Measurements from ENCODE around the gene BCL2L15. TPM values are rescaled to one million over a fixed set of nuclear protein-coding genes. Genes with fewer than 3 reads are reported as not detected.
"Not testable (repeated sequence)": the region's sequence is repeated elsewhere in the genome, so short reads cannot be mapped to it uniquely, and the experiment has no call there.

The BCL2L15 gene
- total RNA-seq, 1 experiment from 2014 or later: 0.10 TPM

DNA sequence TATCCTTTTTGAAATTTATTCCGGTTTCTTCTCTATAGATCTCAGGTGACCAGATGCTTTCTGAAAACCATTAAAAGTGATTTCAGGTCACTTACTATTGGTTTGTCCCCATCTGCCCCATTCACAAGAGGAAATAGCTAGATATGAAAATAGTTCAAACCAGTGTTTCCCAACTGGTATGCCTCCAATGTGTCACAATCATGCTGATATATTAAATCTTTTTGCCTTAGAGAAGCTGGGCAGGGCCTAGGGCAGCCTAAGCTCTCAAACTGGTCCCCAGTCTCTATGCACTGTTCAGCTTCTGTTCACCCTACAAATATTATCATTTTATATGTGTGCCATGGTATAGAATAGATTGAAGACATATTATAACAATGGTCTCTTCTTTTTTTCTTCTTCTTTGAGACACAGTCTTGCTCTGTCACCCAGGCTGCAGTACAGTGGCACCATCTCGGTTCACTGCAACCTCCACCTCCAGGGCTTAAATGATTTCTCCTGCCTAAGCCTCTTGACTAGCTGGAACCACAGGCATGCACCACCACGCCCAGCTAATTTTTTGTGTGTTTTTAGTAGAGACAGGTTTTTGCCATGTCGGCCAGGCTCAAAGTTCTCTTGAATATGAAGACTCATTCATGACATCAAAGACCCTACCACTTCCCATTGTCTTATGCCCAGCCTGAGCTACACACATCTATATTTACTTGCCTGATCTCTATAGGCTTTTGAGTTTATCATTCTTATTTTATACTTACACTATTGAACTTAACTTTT, 31.6 kb downstream of the BCL2L15 start:
- intact Hi-C loops (cut with micrococcal nuclease; ENCODE audit: unreplicated experiment): no loop called here
- TF ChIP-seq, protein P1, sequence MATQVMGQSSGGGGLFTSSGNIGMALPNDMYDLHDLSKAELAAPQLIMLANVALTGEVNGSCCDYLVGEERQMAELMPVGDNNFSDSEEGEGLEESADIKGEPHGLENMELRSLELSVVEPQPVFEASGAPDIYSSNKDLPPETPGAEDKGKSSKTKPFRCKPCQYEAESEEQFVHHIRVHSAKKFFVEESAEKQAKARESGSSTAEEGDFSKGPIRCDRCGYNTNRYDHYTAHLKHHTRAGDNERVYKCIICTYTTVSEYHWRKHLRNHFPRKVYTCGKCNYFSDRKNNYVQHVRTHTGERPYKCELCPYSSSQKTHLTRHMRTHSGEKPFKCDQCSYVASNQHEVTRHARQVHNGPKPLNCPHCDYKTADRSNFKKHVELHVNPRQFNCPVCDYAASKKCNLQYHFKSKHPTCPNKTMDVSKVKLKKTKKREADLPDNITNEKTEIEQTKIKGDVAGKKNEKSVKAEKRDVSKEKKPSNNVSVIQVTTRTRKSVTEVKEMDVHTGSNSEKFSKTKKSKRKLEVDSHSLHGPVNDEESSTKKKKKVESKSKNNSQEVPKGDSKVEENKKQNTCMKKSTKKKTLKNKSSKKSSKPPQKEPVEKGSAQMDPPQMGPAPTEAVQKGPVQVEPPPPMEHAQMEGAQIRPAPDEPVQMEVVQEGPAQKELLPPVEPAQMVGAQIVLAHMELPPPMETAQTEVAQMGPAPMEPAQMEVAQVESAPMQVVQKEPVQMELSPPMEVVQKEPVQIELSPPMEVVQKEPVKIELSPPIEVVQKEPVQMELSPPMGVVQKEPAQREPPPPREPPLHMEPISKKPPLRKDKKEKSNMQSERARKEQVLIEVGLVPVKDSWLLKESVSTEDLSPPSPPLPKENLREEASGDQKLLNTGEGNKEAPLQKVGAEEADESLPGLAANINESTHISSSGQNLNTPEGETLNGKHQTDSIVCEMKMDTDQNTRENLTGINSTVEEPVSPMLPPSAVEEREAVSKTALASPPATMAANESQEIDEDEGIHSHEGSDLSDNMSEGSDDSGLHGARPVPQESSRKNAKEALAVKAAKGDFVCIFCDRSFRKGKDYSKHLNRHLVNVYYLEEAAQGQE (IDR thresholded peaks at IDR 0.05; ENCODE audit: insufficient read depth in 1 of 2, low read depth in 2 of 2, low read length in 1 of 2): no peak
- TF ChIP-seq, protein P2, sequence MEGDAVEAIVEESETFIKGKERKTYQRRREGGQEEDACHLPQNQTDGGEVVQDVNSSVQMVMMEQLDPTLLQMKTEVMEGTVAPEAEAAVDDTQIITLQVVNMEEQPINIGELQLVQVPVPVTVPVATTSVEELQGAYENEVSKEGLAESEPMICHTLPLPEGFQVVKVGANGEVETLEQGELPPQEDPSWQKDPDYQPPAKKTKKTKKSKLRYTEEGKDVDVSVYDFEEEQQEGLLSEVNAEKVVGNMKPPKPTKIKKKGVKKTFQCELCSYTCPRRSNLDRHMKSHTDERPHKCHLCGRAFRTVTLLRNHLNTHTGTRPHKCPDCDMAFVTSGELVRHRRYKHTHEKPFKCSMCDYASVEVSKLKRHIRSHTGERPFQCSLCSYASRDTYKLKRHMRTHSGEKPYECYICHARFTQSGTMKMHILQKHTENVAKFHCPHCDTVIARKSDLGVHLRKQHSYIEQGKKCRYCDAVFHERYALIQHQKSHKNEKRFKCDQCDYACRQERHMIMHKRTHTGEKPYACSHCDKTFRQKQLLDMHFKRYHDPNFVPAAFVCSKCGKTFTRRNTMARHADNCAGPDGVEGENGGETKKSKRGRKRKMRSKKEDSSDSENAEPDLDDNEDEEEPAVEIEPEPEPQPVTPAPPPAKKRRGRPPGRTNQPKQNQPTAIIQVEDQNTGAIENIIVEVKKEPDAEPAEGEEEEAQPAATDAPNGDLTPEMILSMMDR (IDR thresholded peaks at IDR 0.05): no peak
- TF ChIP-seq POLR2AphosphoS5 (IDR thresholded peaks at IDR 0.05; ENCODE audit: low read depth, low read length) (no peak), TCF7L2 (IDR thresholded peaks at IDR 0.05; ENCODE audit: low read depth, low read length) (no peak), SIN3A (IDR thresholded peaks at IDR 0.05; ENCODE audit: borderline replicate concordance, insufficient read depth, low read depth, low read length) (no peak)
- Histone ChIP-seq H3K27ac (ENCODE audit: low read length) (no peak overlapping the region), H3K9me3 (ENCODE audit: control insufficient read depth, insufficient read depth, low read depth, low read length) (no peaks in the 10 kb centered on the region), H3K36me3 (ENCODE audit: control insufficient read depth, insufficient read depth, low read length) (no peaks in the 10 kb centered on the region), H3K4me1 (ENCODE audit: control insufficient read depth, insufficient read depth, low read length) (no peaks in the 10 kb centered on the region), H3K27me3 (ENCODE audit: control insufficient read depth, insufficient read depth, low read length) (no peaks in the 10 kb centered on the region), H3K4me3 (ENCODE audit: low read depth in 2 of 2, low read length in 2 of 2) (no peak overlapping the region)
- CTCF ChIA-PET: no interaction called here
- in situ Hi-C loops (cut with HindIII; ENCODE audit: low pct_unique_long_range_greater_than_20kb, low sequenced_read_pairs): no loop called here
- ATAC-seq: no peak
- DNase-seq (ENCODE audit: low read depth, low spot score): no peak
- POLR2A ChIA-PET: no interaction called here
- BruUV-seq (replicated peaks): no TSS peak

DNA sequence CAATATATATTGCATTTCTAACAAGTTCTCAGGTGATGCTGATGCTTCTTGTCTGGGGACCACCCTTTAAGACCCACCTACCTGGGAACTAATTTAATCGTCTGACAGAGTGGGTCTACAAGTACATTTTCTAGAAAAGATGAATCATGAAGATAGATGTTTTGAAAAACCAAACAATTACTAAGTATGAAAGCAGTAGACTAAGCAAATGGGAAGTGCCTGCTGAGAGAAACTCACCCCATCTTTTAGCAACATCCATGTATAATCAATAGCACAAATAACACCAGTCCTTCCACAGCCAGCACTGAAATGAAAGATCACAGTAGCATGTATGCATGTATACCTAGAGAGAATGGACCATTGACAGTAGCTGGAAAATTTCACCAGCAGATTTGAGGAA, 33.1 kb downstream of the BCL2L15 start:
- BruUV-seq (replicated peaks): no TSS peak
- Histone ChIP-seq H3K27ac (ENCODE audit: low read length) (no peak overlapping the region), H3K27me3 (ENCODE audit: control insufficient read depth, insufficient read depth, low read length) (no peaks in the 10 kb centered on the region), H3K4me1 (ENCODE audit: control insufficient read depth, insufficient read depth, low read length) (no peaks in the 10 kb centered on the region), H3K9me3 (ENCODE audit: control insufficient read depth, insufficient read depth, low read depth, low read length) (no peaks in the 10 kb centered on the region), H3K4me3 (ENCODE audit: low read depth in 2 of 2, low read length in 2 of 2) (no peak overlapping the region), H3K36me3 (ENCODE audit: control insufficient read depth, insufficient read depth, low read length) (no peaks in the 10 kb centered on the region)
- DNase-seq (ENCODE audit: low read depth, low spot score) (no peak), ATAC-seq (no peak)
- intact Hi-C loops (cut with micrococcal nuclease; ENCODE audit: unreplicated experiment): no loop called here
- POLR2A ChIA-PET: no interaction called here
- in situ Hi-C loops (cut with HindIII; ENCODE audit: low pct_unique_long_range_greater_than_20kb, low sequenced_read_pairs): no loop called here
- TF ChIP-seq, protein P2 (IDR thresholded peaks at IDR 0.05): no peak
- no peak for TF ChIP-seq POLR2AphosphoS5 (IDR thresholded peaks at IDR 0.05; ENCODE audit: low read depth, low read length)
- TF ChIP-seq, protein P1 (IDR thresholded peaks at IDR 0.05; ENCODE audit: insufficient read depth in 1 of 2, low read depth in 2 of 2, low read length in 1 of 2): no peak
- no peak for TF ChIP-seq TCF7L2 (IDR thresholded peaks at IDR 0.05; ENCODE audit: low read depth, low read length)
- no peak for TF ChIP-seq SIN3A (IDR thresholded peaks at IDR 0.05; ENCODE audit: borderline replicate concordance, insufficient read depth, low read depth, low read length)
- CTCF ChIA-PET: no interaction called here

DNA sequence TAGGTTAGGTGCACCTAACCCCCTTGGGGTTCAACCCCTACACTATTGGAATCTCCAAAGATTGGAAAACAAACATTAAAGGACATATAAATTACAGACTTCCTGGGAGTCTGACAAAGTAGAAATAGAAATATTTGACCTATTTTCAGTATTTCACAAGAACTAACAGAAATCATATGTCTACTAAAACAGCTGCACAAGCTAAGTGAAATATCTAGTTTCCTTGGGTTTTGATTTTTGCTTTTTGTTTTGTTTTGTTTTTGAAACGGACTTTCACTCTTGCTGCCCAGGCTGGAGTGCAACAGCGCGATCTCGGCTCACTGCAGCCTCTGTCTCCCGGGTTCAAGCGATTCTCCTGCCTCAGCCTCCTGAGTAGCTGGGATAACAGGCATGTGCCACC, 34.7 kb downstream of the BCL2L15 start:
- H3K9me3 ChIP-seq (ENCODE audit: control insufficient read depth, insufficient read depth, low read depth, low read length); H3K4me1 ChIP-seq (ENCODE audit: control insufficient read depth, insufficient read depth, low read length); H3K4me3 ChIP-seq (ENCODE audit: low read depth in 2 of 2, low read length in 2 of 2); CTCF ChIA-PET; POLR2A ChIA-PET; DNase-seq (ENCODE audit: low read depth, low spot score); ATAC-seq; H3K27me3 ChIP-seq (ENCODE audit: control insufficient read depth, insufficient read depth, low read length); intact Hi-C loops (cut with micrococcal nuclease; ENCODE audit: unreplicated experiment); H3K27ac ChIP-seq (ENCODE audit: low read length); H3K36me3 ChIP-seq (ENCODE audit: control insufficient read depth, insufficient read depth, low read length); in situ Hi-C loops (cut with HindIII; ENCODE audit: low pct_unique_long_range_greater_than_20kb, low sequenced_read_pairs); BruUV-seq (replicated peaks): not testable (repeated sequence)

Data from Panc1 (cell line).